IPS-20b (cell line): ENCODE measurements around the gene COPA.

Experiments used
- H3K27ac ChIP-seq: one replicate; pipeline ENCODE4 v1.5.1; 2013; ENCODE audit warnings: low read length
- H3K27me3 ChIP-seq: 2 replicates; pipeline ENCODE4 v1.6.1; 2013; ENCODE audit warnings: mild to moderate bottlenecking, low read length, inconsistent platforms; ENCODE audit not compliant: insufficient read depth
- H3K36me3 ChIP-seq: 2 replicates; pipeline ENCODE4 v1.6.1; 2013; ENCODE audit warnings: low read depth, mild to moderate bottlenecking, inconsistent platforms, low read length, moderate library complexity; ENCODE audit not compliant: insufficient read depth
- H3K4me1 ChIP-seq: 2 replicates; pipeline ENCODE4 v1.6.1; 2013; ENCODE audit warnings: mild to moderate bottlenecking, control low read depth, inconsistent platforms, low read length, moderate library complexity; ENCODE audit not compliant: insufficient read depth
- H3K4me3 ChIP-seq: 2 replicates; pipeline ENCODE4 v1.5.1; 2013; ENCODE audit warnings: mild to moderate bottlenecking, low read length, inconsistent platforms
- H3K9ac ChIP-seq: 2 replicates; pipeline ENCODE4 v1.6.1; 2013; ENCODE audit warnings: low read depth, mild to moderate bottlenecking, inconsistent platforms, low read length, moderate library complexity
- H3K9me3 ChIP-seq: 2 replicates; pipeline ENCODE4 v1.6.1; 2013; ENCODE audit warnings: mild to moderate bottlenecking, low read depth, low read length, inconsistent platforms; ENCODE audit not compliant: insufficient read depth

COPA gene

DNA sequence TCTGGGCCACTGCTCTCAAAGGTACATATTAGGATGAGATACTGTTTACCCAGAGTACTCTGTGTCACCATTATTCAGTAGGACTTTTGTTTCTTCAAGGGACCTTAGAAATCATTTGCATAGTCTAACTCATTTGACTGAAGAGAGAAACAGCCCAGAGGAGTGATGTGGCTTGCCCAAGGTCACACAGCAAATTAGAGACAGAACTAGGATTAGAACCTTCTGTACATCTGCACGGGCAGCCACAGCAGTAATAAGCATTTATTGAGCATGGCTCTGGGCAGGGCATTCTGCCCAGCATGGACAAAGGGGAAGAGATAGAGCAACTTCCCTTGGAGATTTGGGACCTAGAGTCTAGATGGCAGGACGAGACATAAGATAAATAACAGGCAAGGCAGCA lies 18.1 kb upstream of the COPA start:
- H3K36me3 ChIP-seq = peaks cover 45% of the 10 kb centered on the region
- no peaks in the 10 kb centered on the region for H3K27me3 ChIP-seq
- H3K27ac ChIP-seq = peak overlapping the region; percentile 42
- H3K4me1 ChIP-seq = peaks cover 14% of the 10 kb centered on the region; the same call in 1 of the 2 replicates
- no peak overlapping the region; the same call in 1 of the 2 replicates for H3K9ac ChIP-seq
- H3K9me3 ChIP-seq = no peaks in the 10 kb centered on the region
- no peak overlapping the region for H3K4me3 ChIP-seq

DNA sequence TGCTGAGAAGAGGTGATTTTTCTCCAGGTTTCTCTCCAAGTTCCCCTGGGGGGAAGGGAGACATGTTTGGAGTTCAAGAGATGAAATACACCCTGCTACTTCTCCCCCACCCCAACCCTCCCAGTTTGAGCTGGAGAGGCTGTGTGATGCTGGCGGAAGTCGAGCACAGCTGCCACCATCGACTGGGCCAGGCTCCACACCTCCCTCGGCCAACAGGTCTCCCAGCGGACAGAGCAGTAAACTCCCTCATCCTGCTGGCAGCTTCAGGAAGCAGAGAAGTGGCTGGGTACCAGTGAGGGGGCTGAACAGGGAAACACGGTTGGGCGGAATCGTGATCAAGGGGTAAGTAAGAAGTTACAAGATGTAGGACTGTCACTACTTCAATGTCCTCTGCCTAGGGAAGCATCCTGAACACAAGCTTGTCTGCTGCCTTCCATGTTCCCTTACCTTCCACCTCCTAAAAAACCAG lies 17.2 kb upstream of the COPA start:
- Histone ChIP-seq H3K9me3 (no peaks in the 10 kb centered on the region), H3K4me3 (no peak overlapping the region), H3K27me3 (no peaks in the 10 kb centered on the region), H3K9ac (no peak overlapping the region), H3K27ac (no peak overlapping the region), H3K4me1 (peaks cover 14% of the 10 kb centered on the region; the same call in 1 of the 2 replicates), H3K36me3 (peaks cover 54% of the 10 kb centered on the region)

DNA sequence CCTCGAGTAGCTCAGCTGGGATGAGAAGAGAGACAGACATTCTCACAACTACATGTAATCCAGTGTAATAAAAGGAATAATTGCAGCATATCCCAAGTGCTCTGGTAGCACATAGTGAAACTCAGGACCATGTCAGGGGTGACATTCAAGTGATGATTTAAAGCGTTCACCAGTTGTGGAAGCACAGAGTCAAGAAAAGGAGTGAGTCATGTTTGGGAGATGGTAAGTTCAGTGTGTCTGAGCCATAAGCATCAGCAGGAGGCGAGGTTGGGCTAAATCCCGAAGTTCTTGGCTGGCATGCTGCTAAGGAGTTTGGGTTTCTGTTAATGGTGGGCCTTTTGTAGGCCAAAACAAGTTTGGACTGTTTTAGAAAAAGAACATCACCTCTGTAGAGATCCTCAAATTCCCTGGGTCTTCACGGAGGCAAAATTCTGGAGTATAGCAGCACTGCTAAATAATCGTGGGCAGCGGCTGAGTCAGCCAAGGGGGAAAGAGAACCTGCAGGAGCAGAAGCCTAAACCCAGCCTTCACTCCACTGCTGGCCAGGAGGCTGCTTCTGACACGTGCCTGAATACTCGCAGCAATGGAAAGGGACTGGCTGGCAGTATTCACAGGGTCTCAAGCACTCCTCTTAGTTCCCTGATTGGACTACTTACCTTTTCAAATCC lies 16.6 kb upstream of the COPA start:
- H3K36me3 ChIP-seq = peaks cover 60% of the 10 kb centered on the region
- H3K4me3 ChIP-seq = no peak overlapping the region
- peaks cover 14% of the 10 kb centered on the region; the same call in 1 of the 2 replicates for H3K4me1 ChIP-seq
- H3K9me3 ChIP-seq = no peaks in the 10 kb centered on the region
- H3K27me3 ChIP-seq = no peaks in the 10 kb centered on the region
- no peak overlapping the region for H3K9ac ChIP-seq
- no peak overlapping the region for H3K27ac ChIP-seq

DNA sequence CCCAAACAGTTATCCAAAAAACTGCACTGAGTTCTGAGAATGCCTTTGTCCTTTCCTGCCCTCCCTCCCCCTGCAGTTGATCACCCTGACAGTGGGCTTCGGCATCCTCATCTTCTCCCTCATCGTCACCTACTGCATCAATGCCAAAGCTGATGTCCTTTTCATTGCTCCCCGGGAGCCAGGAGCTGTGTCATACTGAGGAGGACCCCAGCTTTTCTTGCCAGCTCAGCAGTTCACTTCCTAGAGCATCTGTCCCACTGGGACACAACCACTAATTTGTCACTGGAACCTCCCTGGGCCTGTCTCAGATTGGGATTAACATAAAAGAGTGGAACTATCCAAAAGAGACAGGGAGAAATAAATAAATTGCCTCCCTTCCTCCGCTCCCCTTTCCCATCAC lies 15.0 kb upstream of the COPA start:
- peaks cover 76% of the 10 kb centered on the region for H3K36me3 ChIP-seq
- no peak overlapping the region for H3K27ac ChIP-seq

DNA sequence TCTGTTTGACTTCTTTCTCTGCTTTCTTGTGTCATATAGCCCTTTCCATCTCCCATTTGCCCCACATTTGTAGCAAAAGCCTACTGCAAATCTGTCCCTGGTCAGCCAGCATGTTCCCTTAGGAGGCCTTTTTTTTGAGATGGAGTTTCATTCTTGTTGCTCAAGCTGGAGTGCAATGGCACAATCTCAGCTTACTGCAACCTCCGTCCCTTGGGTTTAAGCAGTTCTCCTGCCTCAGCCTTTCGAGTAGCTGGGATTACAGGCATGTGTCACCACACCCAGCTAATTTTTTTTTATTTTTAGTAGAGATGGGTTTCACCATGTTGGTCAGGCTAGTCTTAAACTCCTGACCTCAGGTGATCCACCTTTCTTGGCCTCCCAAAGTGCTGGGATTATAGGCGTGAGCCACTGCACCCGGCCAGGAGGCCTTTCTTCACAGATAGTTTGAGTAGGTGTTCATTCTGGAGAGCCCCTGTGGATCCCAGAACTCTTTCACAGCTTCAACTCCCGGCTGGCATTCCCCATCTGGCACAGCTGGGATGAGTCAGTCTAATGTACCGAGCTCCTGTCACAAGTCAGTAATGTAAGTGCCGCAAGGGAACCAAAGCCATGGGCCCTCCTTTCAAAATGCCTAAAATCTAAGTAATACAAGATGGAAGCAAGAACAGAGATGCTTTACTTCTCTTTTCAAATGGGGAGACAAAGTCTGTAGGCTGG lies 14.4 kb upstream of the COPA start:
- Histone ChIP-seq H3K4me3 (no peak overlapping the region), H3K36me3 (peaks cover 82% of the 10 kb centered on the region), H3K9me3 (no peaks in the 10 kb centered on the region), H3K4me1 (peaks cover 9% of the 10 kb centered on the region; the same call in 1 of the 2 replicates), H3K27me3 (no peaks in the 10 kb centered on the region), H3K27ac (no peak overlapping the region), H3K9ac (no peak overlapping the region)

More for the DNA sequence above, 15.0 kb upstream of the COPA start:
- Histone ChIP-seq H3K4me3 (no peak overlapping the region), H3K9ac (no peak overlapping the region), H3K4me1 (peaks cover 14% of the 10 kb centered on the region; the same call in 1 of the 2 replicates), H3K9me3 (no peaks in the 10 kb centered on the region), H3K27me3 (no peaks in the 10 kb centered on the region)

DNA sequence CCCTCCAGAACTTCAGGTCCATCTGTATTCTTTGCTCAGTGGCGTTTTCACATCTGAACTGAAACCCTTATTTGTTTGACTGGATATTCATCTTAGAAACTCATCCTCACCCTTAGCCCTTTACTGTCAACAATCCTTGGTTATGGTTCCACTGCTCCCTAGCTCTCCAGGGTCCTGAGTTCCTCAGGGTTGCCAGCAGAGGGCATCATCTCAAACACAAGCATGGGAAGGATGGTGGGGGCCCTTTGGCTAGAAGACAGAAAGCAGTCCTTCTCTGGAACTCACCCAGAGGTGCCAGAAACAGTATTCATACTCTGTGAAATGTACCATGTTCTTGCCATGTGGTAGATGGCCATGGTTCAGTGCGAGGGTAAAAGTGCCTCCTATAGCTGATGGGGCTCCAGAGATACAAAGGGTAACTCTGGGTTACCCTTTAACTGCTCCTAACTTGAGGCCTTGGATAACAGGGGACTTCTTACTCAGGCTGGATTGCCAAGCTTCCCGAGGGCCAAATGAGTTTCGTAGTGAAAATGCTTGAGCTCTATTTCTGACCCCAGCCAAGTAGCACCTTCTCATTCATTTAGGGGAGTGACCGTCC lies 11.4 kb upstream of the COPA start:
- no peaks in the 10 kb centered on the region for H3K4me1 ChIP-seq
- H3K27me3 ChIP-seq = no peaks in the 10 kb centered on the region
- no peak overlapping the region for H3K9ac ChIP-seq
- H3K36me3 ChIP-seq = peaks cover 94% of the 10 kb centered on the region
- H3K9me3 ChIP-seq = no peaks in the 10 kb centered on the region
- H3K27ac ChIP-seq = no peak overlapping the region
- H3K4me3 ChIP-seq = no peak overlapping the region

DNA sequence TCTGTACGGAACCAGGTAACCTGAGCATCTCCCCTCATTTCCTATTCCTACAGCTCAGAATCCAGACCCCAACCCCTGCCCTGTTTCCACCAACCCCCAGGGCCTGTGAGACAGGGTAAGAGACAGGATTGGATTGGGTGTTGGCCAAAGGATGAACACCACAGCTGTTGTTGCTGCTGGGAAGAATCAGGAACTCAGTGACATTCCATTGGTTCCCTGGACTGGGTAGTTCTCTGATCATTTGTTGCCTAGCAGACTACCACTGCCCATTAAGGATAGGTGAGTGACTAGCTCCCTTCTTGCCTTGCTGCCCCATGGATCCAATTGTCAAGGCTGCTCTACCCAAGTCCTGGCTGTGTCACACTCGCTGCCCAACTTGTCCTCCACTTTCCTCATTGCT lies 10.2 kb upstream of the COPA start:
- H3K27me3 ChIP-seq = no peaks in the 10 kb centered on the region
- no peaks in the 10 kb centered on the region for H3K4me1 ChIP-seq
- no peak overlapping the region for H3K9ac ChIP-seq
- no peaks in the 10 kb centered on the region for H3K9me3 ChIP-seq
- H3K4me3 ChIP-seq = no peak overlapping the region
- H3K27ac ChIP-seq = no peak overlapping the region
- H3K36me3 ChIP-seq = peaks cover 100% of the 10 kb centered on the region

DNA sequence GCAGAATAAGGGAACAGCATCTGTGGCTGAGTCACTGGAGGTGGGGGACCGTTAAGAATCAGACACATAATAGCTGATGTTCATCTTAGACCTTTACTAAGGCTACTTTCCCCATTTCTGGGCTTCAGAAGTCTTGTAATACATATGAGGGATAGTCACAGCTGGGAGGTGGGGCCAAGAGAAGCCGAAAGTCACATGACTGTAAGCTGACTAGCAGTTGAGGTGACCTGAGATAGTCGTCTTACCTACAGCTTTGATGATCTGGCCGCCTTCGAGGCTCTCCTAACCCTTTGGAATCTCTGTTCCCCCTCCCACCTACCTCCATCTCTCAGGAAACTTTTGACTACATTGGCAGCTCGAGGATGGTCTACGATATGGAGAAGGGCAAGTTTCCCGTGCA lies 9.5 kb upstream of the COPA start:
- H3K9me3 ChIP-seq = no peaks in the 10 kb centered on the region
- H3K27me3 ChIP-seq = no peaks in the 10 kb centered on the region
- no peak overlapping the region for H3K27ac ChIP-seq
- H3K36me3 ChIP-seq = peaks cover 98% of the 10 kb centered on the region
- no peak overlapping the region for H3K9ac ChIP-seq
- no peaks in the 10 kb centered on the region for H3K4me1 ChIP-seq
- no peak overlapping the region for H3K4me3 ChIP-seq

DNA sequence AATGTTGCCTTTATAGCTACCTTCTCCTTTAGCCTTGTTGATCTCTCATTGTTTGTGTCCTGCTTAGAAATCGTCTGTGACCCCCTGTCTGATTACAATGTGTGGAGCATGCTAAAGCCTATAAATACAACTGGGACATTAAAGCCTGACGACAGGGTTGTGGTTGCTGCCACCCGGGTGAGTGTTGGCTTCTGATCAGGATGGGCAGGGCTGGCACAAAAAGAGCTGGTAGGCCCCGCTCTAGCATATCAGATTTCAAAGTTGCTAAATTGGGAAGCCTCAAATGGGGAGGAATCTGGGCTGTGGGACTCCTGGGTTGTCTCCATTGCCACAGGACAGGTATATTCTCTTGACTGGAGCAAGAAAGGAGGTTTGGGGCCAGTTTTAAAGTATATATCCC lies 8.6 kb upstream of the COPA start:
- no peaks in the 10 kb centered on the region for H3K4me1 ChIP-seq

DNA sequence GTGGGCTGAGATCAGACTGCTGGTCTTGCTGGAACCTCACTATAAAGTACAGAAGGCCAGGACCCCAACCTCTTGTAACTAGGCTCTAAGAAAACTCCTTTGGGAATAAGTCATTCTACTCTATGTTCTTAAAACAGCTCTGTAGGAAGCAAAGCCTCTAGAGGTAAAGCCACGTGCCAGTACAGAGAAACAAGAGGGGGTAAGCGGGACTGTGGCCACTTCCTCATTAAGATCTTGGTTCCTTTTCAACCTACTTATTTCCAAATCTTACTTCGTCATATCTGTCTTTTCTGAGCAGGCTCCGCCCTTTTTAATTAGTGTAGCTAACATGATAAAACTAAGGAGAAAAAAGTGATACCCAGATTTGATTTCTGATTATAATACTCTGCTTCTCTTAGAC lies 3.9 kb upstream of the COPA start:
- Histone ChIP-seq H3K27ac (no peak overlapping the region), H3K9ac (no peak overlapping the region), H3K4me3 (no peak overlapping the region)

More for the DNA sequence above, 8.6 kb upstream of the COPA start:
- H3K9me3 ChIP-seq = no peaks in the 10 kb centered on the region
- H3K9ac ChIP-seq = no peak overlapping the region
- peaks cover 98% of the 10 kb centered on the region for H3K36me3 ChIP-seq
- no peak overlapping the region for H3K27ac ChIP-seq
- H3K27me3 ChIP-seq = no peaks in the 10 kb centered on the region
- no peak overlapping the region for H3K4me3 ChIP-seq

DNA sequence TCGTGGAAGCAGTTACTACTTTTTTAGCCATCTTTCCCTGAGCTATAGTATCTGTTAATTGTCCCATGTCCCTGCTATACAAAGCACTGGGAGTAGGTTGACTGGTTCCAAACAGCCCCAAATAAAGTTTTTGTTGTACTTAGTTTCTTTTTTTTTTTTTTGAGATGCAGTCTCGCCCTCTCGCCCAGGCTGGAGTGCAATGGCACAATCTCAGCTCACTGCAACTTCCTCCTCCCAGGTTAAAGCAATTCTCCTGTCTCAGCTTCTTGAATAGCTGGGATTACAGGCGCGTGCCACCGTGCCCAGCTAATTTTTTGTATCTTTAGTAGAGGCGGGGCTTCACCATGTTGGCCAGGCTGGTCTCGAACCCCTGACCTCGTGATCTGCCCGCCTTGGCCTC lies 3.4 kb upstream of the COPA start:
- no peak overlapping the region for H3K27ac ChIP-seq

More for the DNA sequence above, 3.9 kb upstream of the COPA start:
- no peaks in the 10 kb centered on the region for H3K9me3 ChIP-seq
- peaks cover 69% of the 10 kb centered on the region for H3K36me3 ChIP-seq
- peaks cover 6% of the 10 kb centered on the region for H3K4me1 ChIP-seq
- H3K27me3 ChIP-seq = no peaks in the 10 kb centered on the region

More for the DNA sequence above, 3.4 kb upstream of the COPA start:
- peaks cover 64% of the 10 kb centered on the region for H3K36me3 ChIP-seq
- H3K4me3 ChIP-seq = no peak overlapping the region
- H3K9ac ChIP-seq = no peak overlapping the region
- H3K4me1 ChIP-seq = peaks cover 10% of the 10 kb centered on the region
- H3K9me3 ChIP-seq = no peaks in the 10 kb centered on the region
- H3K27me3 ChIP-seq = no peaks in the 10 kb centered on the region
